ENCODE results near the gene PEX5L. TPM values are rescaled to one million over a fixed set of nuclear protein-coding genes. Genes with fewer than 3 reads are reported as not detected.

PEX5L gene
- total RNA-seq, 2 experiments from 2014 or later = not detected

DNA sequence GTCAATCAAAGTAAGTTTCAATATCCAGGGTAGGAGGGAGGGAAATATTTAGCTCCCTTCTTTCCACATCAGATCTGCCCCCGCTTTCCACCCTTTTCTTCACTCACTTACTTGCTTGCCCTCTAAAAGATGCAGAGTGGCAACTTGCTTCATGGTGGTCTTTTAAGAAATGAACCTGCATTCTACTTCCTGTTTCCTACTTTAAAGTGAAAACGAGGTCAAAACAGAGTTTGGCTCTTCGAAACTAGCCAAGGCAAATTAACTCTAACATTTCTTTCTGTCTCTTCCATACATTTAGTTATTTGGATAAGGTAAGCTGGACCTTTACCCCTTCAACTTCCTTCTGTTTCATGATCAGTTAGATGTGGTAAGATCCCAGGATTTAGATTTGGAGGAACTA is 34.2 kb upstream of the PEX5L start:
- ChIA-PET CTCF (no interaction called here), POLR2A (no interaction called here)
- Histone ChIP-seq H3K27me3 (ENCODE audit: control insufficient read depth in 1 of 2, insufficient read depth in 2 of 2, low read length in 2 of 2) (no peaks in the 10 kb centered on the region), H3K36me3 (ENCODE audit: insufficient read depth, low read length) (no peaks in the 10 kb centered on the region), H3K27ac (ENCODE audit: low read depth in 1 of 2, low read length in 2 of 2) (no peak overlapping the region), H3K4me1 (ENCODE audit: insufficient read depth, low read length) (no peaks in the 10 kb centered on the region), H3K9me3 (ENCODE audit: control insufficient read depth in 1 of 2, insufficient read depth in 1 of 2, low read length in 2 of 2) (no peaks in the 10 kb centered on the region), H3K4me3 (ENCODE audit: low read length) (no peak overlapping the region)
- TF ChIP-seq, protein P1, sequence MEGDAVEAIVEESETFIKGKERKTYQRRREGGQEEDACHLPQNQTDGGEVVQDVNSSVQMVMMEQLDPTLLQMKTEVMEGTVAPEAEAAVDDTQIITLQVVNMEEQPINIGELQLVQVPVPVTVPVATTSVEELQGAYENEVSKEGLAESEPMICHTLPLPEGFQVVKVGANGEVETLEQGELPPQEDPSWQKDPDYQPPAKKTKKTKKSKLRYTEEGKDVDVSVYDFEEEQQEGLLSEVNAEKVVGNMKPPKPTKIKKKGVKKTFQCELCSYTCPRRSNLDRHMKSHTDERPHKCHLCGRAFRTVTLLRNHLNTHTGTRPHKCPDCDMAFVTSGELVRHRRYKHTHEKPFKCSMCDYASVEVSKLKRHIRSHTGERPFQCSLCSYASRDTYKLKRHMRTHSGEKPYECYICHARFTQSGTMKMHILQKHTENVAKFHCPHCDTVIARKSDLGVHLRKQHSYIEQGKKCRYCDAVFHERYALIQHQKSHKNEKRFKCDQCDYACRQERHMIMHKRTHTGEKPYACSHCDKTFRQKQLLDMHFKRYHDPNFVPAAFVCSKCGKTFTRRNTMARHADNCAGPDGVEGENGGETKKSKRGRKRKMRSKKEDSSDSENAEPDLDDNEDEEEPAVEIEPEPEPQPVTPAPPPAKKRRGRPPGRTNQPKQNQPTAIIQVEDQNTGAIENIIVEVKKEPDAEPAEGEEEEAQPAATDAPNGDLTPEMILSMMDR (IDR thresholded peaks at IDR 0.05) = no peak
- H3K27me3 Mint-ChIP-seq = no peaks in the 10 kb centered on the region
- ATAC-seq (ENCODE audit: poor library complexity) (no peak), DNase-seq (no peak)
- no peaks in the 10 kb centered on the region for H3K9me3 Mint-ChIP-seq
- intact Hi-C loops (cut with DNase I, micrococcal nuclease) = no loop called here
- no peak overlapping the region for H3K4me3 Mint-ChIP-seq
- H3K27ac Mint-ChIP-seq = no peak overlapping the region
- H3K36me3 Mint-ChIP-seq (ENCODE audit: low read depth) = no peaks in the 10 kb centered on the region
- H3K4me1 Mint-ChIP-seq (ENCODE audit: low read depth) = no peaks in the 10 kb centered on the region

DNA sequence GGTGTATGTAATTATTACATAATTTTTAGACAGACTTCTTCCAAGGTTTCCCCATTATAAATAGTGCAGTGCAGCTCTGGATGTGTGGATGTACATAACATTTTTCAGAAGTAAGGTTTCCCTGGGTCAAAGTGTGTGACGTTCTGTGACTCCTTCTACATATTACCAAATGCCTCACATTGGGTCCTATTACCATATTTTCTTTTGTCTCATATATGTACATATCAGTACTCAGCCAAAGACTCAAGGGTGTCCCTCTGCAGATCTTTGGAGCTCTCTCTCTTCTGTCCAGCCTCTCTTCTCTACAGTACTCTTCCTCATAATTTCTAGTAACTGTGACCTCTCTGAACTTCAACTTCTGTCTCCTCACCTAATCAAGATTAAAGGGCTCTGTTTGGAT is 31.3 kb upstream of the PEX5L start:
- H3K4me3 ChIP-seq (ENCODE audit: low read length) = no peak overlapping the region
- H3K9me3 ChIP-seq (ENCODE audit: control insufficient read depth in 1 of 2, insufficient read depth in 1 of 2, low read length in 2 of 2) = no peaks in the 10 kb centered on the region
- H3K4me1 ChIP-seq (ENCODE audit: insufficient read depth, low read length) = no peaks in the 10 kb centered on the region
- no peak overlapping the region for H3K4me3 Mint-ChIP-seq
- H3K27ac Mint-ChIP-seq = no peak overlapping the region
- H3K4me1 Mint-ChIP-seq (ENCODE audit: low read depth) = no peaks in the 10 kb centered on the region
- no peak for DNase-seq
- TF ChIP-seq, protein P1 (IDR thresholded peaks at IDR 0.05) = no peak
- no peak overlapping the region for H3K27ac ChIP-seq (ENCODE audit: low read depth in 1 of 2, low read length in 2 of 2)
- ChIA-PET POLR2A (no interaction called here), CTCF (no interaction called here)
- H3K27me3 ChIP-seq (ENCODE audit: control insufficient read depth in 1 of 2, insufficient read depth in 2 of 2, low read length in 2 of 2) = no peaks in the 10 kb centered on the region
- H3K36me3 Mint-ChIP-seq (ENCODE audit: low read depth) = no peaks in the 10 kb centered on the region
- ATAC-seq (ENCODE audit: poor library complexity) = no peak
- H3K36me3 ChIP-seq (ENCODE audit: insufficient read depth, low read length) = no peaks in the 10 kb centered on the region
- intact Hi-C loops (cut with DNase I, micrococcal nuclease) = no loop called here
- H3K9me3 Mint-ChIP-seq = no peaks in the 10 kb centered on the region
- no peaks in the 10 kb centered on the region for H3K27me3 Mint-ChIP-seq

DNA sequence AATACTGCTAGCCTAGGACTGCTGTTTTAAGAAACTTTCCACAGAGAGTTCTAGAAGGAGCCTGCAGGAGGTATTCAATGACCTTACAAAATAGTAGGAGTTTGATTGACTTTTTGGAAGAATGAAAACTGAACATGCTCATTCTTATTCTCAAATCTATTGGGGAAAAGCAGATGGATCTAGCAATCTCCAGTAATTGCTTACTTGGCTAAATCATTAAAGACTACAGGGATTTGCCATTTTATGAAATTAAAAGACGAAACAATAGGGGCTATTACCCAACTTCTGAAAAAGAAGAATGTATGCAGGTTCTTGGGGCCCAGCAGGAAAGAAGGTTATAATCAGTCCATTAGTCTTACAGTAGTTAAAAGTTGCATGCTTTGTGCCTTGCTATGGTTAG is 29.9 kb upstream of the PEX5L start:
- intact Hi-C loops (cut with DNase I, micrococcal nuclease) = no loop called here
- ChIA-PET CTCF (no interaction called here), POLR2A (no interaction called here)
- TF ChIP-seq, protein P1 (IDR thresholded peaks at IDR 0.05) = no peak
- Mint-ChIP-seq H3K27me3 (no peaks in the 10 kb centered on the region), H3K4me1 (ENCODE audit: low read depth) (no peaks in the 10 kb centered on the region), H3K4me3 (no peak overlapping the region), H3K36me3 (ENCODE audit: low read depth) (no peaks in the 10 kb centered on the region), H3K27ac (no peak overlapping the region), H3K9me3 (no peaks in the 10 kb centered on the region)
- Histone ChIP-seq H3K27me3 (ENCODE audit: control insufficient read depth in 1 of 2, insufficient read depth in 2 of 2, low read length in 2 of 2) (no peaks in the 10 kb centered on the region), H3K36me3 (ENCODE audit: insufficient read depth, low read length) (no peaks in the 10 kb centered on the region), H3K4me1 (ENCODE audit: insufficient read depth, low read length) (no peaks in the 10 kb centered on the region), H3K27ac (ENCODE audit: low read depth in 1 of 2, low read length in 2 of 2) (no peak overlapping the region), H3K9me3 (ENCODE audit: control insufficient read depth in 1 of 2, insufficient read depth in 1 of 2, low read length in 2 of 2) (no peaks in the 10 kb centered on the region), H3K4me3 (ENCODE audit: low read length) (no peak overlapping the region)
- DNase-seq = no peak
- ATAC-seq (ENCODE audit: poor library complexity) = no peak

All from CD4-positive, alpha-beta T cell (primary cell).